Measurements from ENCODE around the gene ERICH6B.

DNA sequence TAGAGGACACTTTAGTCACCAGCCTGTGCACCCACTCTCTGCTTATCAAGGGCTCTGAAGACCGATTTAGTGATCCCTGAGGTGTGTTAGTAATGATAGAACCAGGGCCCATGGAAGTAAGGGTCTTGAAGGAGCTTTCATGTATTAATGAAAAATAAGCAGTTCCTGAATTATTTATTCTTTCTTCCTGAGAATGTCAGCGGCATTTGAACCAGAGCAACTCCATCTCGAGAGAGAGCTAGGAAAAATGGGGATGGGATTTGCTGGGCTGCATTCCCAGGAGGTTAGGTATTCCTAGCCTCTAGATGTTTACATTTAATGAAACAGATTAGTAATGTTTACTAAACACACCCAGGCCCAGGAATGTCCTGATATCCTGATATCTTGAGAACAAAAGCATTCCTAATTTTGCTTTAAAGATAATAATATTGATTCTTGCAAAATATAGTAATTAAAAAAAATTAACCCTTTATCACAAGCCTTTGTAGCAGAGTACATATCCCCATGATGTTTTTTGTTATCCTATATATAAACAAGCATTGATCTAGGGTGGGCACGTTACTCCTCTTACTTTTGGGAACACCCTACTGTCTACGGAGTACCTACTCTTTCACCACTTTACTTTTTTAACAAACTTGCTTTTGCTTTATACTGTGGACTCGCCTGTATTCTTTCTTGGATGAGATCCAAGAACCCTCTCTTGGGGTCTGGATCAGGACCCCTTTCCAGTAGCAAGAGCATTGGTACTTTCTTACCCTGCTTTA, 87.7 kb downstream of the ERICH6B start:
- TF ChIP-seq BACH2 (CRISPR knock-in tag; IDR thresholded peaks at IDR 0.05; ENCODE audit: borderline replicate concordance) (no peak), TOX (CRISPR knock-in tag; IDR thresholded peaks at IDR 0.05; ENCODE audit: borderline replicate concordance) (no peak), OSR1 (CRISPR knock-in tag; IDR thresholded peaks at IDR 0.05) (no peak), ZNF565 (CRISPR knock-in tag; conservative IDR thresholded peaks at IDR 0.05; ENCODE audit: low read depth) (no peak), RARB (CRISPR knock-in tag; IDR thresholded peaks at IDR 0.05) (no peak), ZC3H10 (CRISPR knock-in tag; IDR thresholded peaks at IDR 0.05) (no peak), ISL1 (CRISPR knock-in tag; IDR thresholded peaks at IDR 0.05) (no peak), ZFP30 (CRISPR knock-in tag; IDR thresholded peaks at IDR 0.05) (no peak), SNAI2 (CRISPR knock-in tag; IDR thresholded peaks at IDR 0.05) (no peak)
- TF ChIP-seq, protein P1, sequence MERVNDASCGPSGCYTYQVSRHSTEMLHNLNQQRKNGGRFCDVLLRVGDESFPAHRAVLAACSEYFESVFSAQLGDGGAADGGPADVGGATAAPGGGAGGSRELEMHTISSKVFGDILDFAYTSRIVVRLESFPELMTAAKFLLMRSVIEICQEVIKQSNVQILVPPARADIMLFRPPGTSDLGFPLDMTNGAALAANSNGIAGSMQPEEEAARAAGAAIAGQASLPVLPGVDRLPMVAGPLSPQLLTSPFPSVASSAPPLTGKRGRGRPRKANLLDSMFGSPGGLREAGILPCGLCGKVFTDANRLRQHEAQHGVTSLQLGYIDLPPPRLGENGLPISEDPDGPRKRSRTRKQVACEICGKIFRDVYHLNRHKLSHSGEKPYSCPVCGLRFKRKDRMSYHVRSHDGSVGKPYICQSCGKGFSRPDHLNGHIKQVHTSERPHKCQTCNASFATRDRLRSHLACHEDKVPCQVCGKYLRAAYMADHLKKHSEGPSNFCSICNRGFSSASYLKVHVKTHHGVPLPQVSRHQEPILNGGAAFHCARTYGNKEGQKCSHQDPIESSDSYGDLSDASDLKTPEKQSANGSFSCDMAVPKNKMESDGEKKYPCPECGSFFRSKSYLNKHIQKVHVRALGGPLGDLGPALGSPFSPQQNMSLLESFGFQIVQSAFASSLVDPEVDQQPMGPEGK (CRISPR knock-in tag; IDR thresholded peaks at IDR 0.05; ENCODE audit: borderline replicate concordance) = no peak
- TF ChIP-seq, protein P2, sequence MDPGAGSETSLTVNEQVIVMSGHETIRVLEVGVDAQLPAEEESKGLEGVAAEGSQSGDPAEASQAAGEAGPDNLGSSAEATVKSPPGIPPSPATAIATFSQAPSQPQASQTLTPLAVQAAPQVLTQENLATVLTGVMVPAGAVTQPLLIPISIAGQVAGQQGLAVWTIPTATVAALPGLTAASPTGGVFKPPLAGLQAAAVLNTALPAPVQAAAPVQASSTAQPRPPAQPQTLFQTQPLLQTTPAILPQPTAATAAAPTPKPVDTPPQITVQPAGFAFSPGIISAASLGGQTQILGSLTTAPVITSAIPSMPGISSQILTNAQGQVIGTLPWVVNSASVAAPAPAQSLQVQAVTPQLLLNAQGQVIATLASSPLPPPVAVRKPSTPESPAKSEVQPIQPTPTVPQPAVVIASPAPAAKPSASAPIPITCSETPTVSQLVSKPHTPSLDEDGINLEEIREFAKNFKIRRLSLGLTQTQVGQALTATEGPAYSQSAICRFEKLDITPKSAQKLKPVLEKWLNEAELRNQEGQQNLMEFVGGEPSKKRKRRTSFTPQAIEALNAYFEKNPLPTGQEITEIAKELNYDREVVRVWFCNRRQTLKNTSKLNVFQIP (CRISPR knock-in tag; IDR thresholded peaks at IDR 0.05; ENCODE audit: borderline replicate concordance, low read depth) = no peak

Data from SK-N-SH treated with all-trans-retinoic acid at 6 μM for 48 hours (cell line).